NCI-H2171 treated with DMSO at 0.1 percent for 48 hours (cell line): Measurements from ENCODE around the gene CEP192.
"Not testable (repeated sequence)": the region's sequence is repeated elsewhere in the genome, so short reads cannot be mapped to it uniquely, and the experiment has no call there.

ENCODE experiments used
- DNase-seq: peaks from one replicate; lab custom pipeline; 2025; lab: John Stamatoyannopoulos, UW

The CEP192 gene

DNA sequence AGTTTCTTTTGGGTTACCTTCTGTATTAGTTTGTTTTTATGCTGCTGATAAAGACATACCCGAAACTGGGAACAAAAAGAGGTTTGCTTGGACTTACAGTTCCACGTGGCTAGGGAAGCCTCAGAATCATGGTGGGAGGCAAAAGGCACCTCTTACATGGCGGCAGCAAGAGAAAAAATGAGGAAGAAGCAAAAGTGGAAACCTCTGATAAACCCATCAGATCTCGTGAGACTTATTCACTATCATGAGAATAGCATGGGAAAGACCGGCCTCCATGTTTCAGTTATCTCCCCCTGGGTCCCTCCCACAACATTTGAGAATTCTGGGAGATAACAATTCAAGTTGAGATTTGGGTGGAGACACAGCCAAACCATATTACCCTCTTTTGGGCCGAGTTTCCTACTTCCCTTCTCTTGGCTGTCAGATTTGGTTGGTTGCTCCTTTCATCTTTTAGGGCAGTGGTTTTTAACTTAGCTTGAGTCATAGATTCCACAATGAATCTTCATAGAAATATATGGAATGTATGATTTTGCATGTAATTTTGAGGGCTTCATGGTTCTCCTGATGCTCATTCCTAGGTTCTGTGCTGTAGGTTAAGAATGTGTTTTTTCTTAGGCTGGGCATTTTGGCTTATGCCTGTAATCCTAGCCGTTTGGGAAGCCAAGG, 44.2 kb downstream of the CEP192 start:
- DNase-seq = no peak

DNA sequence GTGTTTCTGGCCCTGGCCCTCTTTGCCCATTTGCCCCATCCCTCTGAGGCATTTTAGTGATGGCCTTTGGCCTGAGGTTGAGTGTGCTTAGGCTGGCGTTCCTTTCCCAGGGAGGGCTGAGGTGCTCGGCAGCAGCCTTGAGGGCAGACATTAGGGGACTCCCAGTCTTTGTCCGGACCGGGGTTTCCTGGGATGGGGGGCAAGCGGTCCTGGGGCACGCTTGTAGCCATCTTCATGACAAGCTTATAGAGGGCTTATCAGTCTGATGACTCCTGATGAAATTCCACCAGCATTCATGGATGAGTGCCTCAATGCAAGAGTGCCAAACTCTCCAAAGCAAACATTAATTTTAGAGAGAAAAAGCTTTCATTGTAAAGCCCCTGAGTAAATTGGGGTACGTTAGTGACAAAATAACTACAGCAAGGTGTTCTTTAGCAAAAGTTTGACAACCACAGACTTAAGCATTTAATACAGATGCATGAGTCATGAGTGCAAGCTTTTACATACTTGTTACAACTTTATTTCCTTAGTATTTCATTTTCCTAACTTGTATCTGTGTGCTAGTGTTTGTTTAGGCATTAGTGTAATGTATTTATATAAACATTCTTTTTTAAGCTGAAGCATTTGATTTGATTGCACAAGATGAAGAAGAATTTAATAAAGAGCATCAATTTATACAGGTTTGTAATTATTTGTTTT, 45.6 kb downstream of the CEP192 start:
- DNase-seq = no peak

- DNase-seq = no peak
Observed at GRCh38 chr18:13039806-13040205, 48.6 kb downstream of the CEP192 start.

- no peak for DNase-seq
Observed at GRCh38 chr18:13043066-13043465, 51.9 kb downstream of the CEP192 start.

GRCh38 chr18:13048061-13048595, 57.0 kb downstream of the CEP192 start:
- no peak for DNase-seq

- DNase-seq = no peak
Observed at GRCh38 chr18:13051159-13051558, 60.0 kb downstream of the CEP192 start.

DNA sequence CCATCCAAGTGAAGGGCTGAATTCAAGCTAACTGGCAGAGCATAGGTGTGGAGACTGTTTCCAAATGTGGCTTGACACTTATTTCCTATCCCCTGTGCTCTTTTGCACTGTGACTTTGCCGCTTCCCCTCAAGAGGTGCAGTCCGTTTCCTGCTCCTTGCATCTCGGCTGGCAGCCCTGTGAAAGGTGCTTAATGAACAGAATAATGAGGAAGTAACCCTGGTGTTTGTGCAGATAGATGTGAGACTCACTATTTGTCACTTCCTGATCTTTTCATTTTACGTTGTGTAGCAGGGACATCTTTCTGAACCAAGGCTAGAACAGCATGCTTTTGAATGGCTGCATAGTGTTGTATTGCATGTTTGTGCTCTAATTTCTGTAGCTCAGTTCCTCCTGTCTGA, 60.8 kb downstream of the CEP192 start:
- DNase-seq = no peak

DNA sequence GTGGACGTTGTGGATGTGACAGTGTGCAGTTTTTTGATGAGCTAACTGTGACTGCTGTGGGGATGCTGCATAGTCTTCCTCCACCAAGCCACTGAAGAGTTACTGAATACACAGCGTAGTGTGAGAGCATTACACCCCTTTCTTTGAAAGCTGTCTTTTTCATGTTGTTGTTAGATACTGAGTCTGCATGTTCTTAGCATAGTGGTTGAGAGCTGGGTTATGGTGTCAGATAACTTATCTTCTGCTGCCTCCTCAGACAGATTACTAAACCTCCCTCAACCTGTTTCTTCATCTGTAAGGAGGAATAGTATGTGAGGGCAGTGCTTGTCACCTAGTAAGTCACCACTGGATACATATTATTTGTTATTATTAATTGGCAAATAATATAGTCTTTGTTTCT, 63.2 kb downstream of the CEP192 start:
- peak; percentile 37 for DNase-seq

GRCh38 chr18:13061630-13062189, 70.5 kb downstream of the CEP192 start:
- DNase-seq = no peak

DNA sequence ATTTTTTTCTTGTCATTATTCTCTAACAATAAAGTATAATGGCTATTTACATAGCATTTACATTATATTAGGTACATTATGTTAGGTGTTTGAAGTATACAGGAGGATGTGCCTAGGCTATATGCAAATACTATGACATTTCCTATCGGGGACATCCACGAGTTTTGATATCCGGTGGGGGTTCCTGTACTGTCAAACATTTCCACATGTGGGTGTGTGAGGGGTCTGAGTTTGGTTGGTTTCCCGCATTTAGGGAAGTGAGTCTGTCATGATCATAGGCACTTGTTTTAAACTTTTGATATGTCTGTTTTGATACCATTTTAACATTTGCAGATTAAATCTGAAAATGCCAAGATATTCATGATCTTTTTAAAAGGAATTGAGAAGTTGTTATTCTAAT, 76.0 kb downstream of the CEP192 start:
- DNase-seq = no peak

GRCh38 chr18:13067966-13068365, 76.8 kb downstream of the CEP192 start:
- DNase-seq = no peak

- no peak for DNase-seq
Observed at GRCh38 chr18:13070460-13070859, 79.3 kb downstream of the CEP192 start.

DNA sequence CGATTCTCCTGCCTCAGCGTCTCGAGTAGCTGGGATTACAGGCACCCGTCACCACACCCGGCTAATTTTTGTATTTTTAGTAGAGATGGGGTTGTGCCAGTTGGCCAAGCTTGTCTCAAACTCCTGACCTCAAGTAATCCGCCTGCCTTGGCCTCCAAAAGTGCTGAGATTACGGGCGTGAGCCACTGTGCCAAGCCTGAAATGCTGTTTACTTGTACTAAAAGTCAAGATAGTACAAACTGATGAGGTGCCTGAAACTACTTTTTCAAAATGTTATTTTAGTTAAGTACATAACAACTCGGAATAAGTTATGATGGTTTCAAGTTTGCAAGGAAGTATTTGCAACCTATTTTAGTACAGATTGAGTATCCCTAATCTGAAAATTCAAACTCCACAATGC, 85.7 kb downstream of the CEP192 start:
- DNase-seq = no peak

- no peak for DNase-seq
Observed at GRCh38 chr18:13077473-13077872, 86.3 kb downstream of the CEP192 start.

GRCh38 chr18:13078065-13078464, 86.9 kb downstream of the CEP192 start:
- not testable (repeated sequence) for DNase-seq

DNA sequence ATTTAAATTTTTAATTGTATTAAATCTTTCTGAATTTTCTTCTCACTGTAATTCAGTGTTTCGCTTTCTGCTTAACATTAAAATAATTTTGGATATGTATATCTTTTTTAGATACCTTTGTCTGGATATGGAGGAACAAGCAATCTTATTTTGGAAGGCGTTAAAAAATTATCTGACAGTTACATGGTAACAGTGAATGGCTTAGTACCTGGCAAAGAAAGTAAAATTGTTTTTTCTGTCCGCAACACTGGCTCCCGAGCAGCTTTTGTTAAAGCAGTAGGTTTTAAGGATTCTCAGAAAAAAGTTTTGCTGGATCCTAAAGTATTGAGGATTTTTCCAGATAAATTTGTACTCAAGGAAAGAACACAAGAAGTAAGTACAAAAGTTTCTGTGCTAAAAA, 95.7 kb downstream of the CEP192 start:
- no peak for DNase-seq

DNA sequence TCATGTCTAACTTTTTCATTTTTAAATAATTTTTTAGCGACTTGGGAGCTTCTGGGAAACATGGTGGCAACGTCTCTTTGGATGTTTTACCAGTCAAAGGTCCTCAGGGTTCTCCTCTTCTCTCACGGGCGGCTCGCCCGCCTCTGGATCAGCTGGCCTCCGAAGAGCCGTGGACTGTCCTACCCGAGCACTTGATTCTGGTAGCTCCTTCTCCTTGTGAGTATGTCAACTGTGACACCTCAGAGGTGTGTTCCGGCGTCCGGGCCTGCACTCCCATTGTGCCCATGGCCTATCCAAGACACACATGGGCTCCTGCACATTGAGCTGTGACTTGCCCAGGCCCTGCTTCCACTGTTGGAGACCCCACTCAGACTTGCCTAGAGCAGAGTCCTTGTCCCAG, 104.3 kb downstream of the CEP192 start:
- DNase-seq = no peak

GRCh38 chr18:13096232-13096631, 105.1 kb downstream of the CEP192 start:
- no peak for DNase-seq

DNA sequence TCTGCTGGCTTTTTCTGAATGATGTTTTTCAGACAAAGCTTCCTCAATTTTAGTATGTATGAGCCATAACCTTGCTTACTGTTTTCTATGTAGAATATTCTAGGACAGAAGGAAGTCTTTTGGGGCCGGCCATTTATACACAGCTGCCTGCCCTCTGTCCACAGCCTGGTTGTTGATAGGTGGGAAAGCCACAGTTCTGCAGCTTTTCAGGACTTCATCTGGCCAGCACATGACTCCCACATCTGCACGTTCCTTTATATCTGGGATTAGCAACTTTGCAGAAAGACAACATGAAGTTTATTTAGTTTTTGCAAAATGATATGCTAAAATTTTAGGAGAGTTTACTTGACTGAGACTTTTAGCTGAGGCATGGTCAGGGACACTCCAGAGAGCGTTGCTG, 105.6 kb downstream of the CEP192 start:
- no peak for DNase-seq

DNA sequence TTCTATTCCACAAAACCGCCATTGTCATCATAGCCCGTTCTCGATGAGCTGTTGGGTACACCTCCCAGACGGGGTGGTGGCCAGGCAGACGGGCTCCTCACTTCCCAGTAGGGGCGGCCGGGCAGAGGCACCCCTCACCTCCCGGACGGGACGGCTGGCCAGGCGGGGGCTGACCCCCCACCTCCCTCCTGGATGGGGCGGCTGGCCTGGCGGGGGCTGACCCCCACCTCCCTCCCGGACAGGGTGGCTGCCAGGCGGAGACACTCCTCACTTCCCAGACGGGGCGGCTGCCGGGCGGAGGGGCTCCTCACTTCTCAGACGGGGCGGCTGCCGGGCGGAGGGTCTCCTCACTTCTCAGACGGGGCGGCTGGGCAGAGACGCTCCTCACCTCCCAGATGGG, 106.9 kb downstream of the CEP192 start:
- DNase-seq = not testable (repeated sequence)

- no peak for DNase-seq
Observed at GRCh38 chr18:13099113-13099512, 108.0 kb downstream of the CEP192 start.

DNA sequence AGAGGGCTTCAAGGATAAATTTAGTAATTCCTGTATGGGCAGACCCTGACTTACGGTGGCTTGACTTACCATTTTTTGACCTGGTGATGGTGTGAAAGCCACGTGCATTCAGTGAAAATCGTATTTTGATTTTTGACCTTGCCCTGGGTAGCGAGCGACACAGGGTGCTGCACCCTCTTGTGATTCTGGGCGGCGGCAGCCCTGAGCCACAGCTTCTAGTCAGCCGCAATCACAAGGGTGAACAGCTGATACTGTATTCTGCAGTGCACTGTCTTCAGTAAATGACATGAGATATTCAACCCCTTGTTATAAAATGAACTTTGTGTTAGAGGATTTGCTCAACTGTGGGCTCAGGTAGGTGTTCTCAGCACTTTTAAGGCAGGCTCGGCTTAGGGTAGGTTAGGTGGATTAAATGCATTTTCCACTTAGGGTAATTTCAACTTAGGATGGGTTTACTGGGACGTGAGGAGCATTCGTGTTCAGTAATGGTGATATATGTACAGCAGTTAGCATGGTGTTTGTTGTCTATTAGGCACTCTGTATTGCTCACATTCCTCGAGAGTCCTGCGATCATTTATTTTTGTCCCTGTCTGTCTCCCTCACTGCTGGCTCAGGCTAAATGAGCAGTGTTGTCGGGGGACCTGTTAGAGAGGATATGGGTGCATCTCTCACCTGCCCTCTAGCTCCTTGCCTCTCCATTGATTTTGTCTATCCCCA, 109.9 kb downstream of the CEP192 start:
- no peak for DNase-seq
